ENCODE measurements around the gene UBE2B. TPM values are rescaled to one million over a fixed set of nuclear protein-coding genes. Genes with fewer than 3 reads are reported as not detected.

Gene UBE2B
- total RNA-seq, 1 experiment from 2014 or later = 91.9 TPM

DNA sequence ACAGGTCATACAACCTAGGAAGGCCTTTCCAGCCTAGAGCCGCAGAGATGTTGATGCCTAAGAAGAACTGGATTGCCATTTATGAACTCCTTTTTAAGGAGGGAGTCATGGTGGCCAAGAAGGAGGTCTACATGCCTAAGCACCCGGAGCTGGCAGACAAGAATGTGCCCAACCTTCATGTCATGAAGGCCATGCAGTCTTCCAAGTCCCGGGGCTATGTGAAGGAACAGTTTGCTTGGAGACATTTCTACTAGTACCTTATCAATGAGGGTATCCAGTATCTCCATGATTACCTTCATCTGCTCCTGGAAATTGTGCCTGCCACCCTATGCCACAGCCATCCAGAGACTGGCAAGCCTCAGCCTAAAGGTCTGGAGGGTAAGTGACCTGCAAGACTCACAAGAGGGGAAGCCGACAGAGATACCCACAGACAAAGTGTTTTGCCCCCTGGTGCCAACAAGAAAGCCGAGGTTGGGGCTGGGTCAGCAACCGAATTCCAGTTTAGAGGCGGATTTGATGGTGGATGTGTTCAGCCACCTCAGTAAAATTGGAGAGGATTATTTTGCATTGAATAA lies 51.5 kb downstream of the UBE2B start (continued):
- TF ChIP-seq CTCF (IDR thresholded peaks at IDR 0.05 in 2 of 3, conservative IDR thresholded peaks at IDR 0.05 in 1 of 3; ENCODE audit: borderline replicate concordance in 1 of 3, insufficient read depth in 1 of 3, low read depth in 2 of 3, low read length in 2 of 3) (no peak), CEBPB (IDR thresholded peaks at IDR 0.05; ENCODE audit: low read depth) (no peak), ELF1 (IDR thresholded peaks at IDR 0.05; ENCODE audit: borderline replicate concordance, low read depth) (no peak), POLR2A (IDR thresholded peaks at IDR 0.05; ENCODE audit: borderline replicate concordance, extremely low read depth, insufficient read depth, insufficient read length) (no peak), EZH2 (IDR thresholded peaks at IDR 0.05) (no peak), ZFX (IDR thresholded peaks at IDR 0.05) (no peak), RAD21 (IDR thresholded peaks at IDR 0.05; ENCODE audit: low read depth) (no peak), EGR1 (IDR thresholded peaks at IDR 0.05; ENCODE audit: low read depth) (no peak), EZH2phosphoT487 (IDR thresholded peaks at IDR 0.05; ENCODE audit: borderline replicate concordance) (no peak), FOSL1 (IDR thresholded peaks at IDR 0.05; ENCODE audit: low read depth) (no peak), CBX3 (IDR thresholded peaks at IDR 0.05; ENCODE audit: low read depth) (no peak)
- TF ChIP-seq, protein P1, sequence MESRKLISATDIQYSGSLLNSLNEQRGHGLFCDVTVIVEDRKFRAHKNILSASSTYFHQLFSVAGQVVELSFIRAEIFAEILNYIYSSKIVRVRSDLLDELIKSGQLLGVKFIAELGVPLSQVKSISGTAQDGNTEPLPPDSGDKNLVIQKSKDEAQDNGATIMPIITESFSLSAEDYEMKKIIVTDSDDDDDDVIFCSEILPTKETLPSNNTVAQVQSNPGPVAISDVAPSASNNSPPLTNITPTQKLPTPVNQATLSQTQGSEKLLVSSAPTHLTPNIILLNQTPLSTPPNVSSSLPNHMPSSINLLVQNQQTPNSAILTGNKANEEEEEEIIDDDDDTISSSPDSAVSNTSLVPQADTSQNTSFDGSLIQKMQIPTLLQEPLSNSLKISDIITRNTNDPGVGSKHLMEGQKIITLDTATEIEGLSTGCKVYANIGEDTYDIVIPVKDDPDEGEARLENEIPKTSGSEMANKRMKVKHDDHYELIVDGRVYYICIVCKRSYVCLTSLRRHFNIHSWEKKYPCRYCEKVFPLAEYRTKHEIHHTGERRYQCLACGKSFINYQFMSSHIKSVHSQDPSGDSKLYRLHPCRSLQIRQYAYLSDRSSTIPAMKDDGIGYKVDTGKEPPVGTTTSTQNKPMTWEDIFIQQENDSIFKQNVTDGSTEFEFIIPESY (IDR thresholded peaks at IDR 0.05; ENCODE audit: extremely low read depth, insufficient replicate concordance, low read length) = no peak

- Histone ChIP-seq H3K9me2 (ENCODE audit: insufficient read depth) (0 out of 2 replicates have a peak, but pooled peaks cover 3% of the 10 kb centered on the region), H3K27ac (ENCODE audit: low read depth, low read length) (no peak overlapping the region), H2AFZ (ENCODE audit: low read depth, low read length, poor library complexity, severe bottlenecking) (no peak overlapping the region), H3K36me3 (ENCODE audit: control insufficient read depth in 1 of 2, insufficient read depth in 2 of 2, low read length in 2 of 2) (no peaks in the 10 kb centered on the region), H3K9ac (ENCODE audit: low read length) (no peak overlapping the region), H3K79me2 (ENCODE audit: insufficient read depth, low read length) (no peaks in the 10 kb centered on the region), H3K9me3 (ENCODE audit: control insufficient read depth in 1 of 2, insufficient read depth in 1 of 2, low read depth in 1 of 2, low read length in 2 of 2) (peaks cover 0 to 6% of the 10 kb centered on the region in 2 experiments; a peak in 1 of 4 replicates), H3K4me2 (ENCODE audit: low read length) (no peak overlapping the region), H4K20me1 (ENCODE audit: insufficient read depth) (no peaks in the 10 kb centered on the region), H3K27me3 (ENCODE audit: insufficient read depth, low read length) (no peaks in the 10 kb centered on the region), H3K4me1 (ENCODE audit: control insufficient read depth in 1 of 2, insufficient read depth in 2 of 2, low read length in 2 of 2) (no peaks in the 10 kb centered on the region), H3K4me3 (replicated peaks in 1 of 2; ENCODE audit: low read depth in 1 of 2, low read length in 2 of 2) (no peak overlapping the region)
- POLR2A ChIA-PET = no interaction called here
- TF ChIP-seq SP1 (IDR thresholded peaks at IDR 0.05; ENCODE audit: low read depth) (no peak), POLR2A (IDR thresholded peaks at IDR 0.05; ENCODE audit: borderline replicate concordance, extremely low read depth, insufficient read depth, insufficient read length) (no peak), RAD21 (IDR thresholded peaks at IDR 0.05; ENCODE audit: low read depth) (no peak), SIN3A (IDR thresholded peaks at IDR 0.05; ENCODE audit: low read depth) (no peak), FOSL1 (IDR thresholded peaks at IDR 0.05; ENCODE audit: low read depth) (no peak)
- TF ChIP-seq, protein P1 (IDR thresholded peaks at IDR 0.05; ENCODE audit: extremely low read depth, insufficient replicate concordance, low read length) = no peak
- TF ChIP-seq, protein P2, sequence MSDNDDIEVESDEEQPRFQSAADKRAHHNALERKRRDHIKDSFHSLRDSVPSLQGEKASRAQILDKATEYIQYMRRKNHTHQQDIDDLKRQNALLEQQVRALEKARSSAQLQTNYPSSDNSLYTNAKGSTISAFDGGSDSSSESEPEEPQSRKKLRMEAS (IDR thresholded peaks at IDR 0.05) = no peak
- no TSS peak for BruUV-seq (replicated peaks)
- CTCF ChIA-PET = no interaction called here
- RAD21 ChIA-PET (ENCODE audit: low non-redundant PET in 1 of 2, low total read pairs in 2 of 2, uncharacterized antibody in 2 of 2, unreplicated experiment in 2 of 2) = no interaction called here
- intact Hi-C loops (cut with micrococcal nuclease) = no loop called here
- DNase-seq (ENCODE audit: low read depth, low spot score) (no peak), ATAC-seq (peak; percentile 38; the same call in 1 of the 2 replicates)
Observed at GRCh38 chr5:134423376-134423775, 52.0 kb downstream of the UBE2B start.
